HEK293T (cell line): ENCODE results near the gene UBC.
"Not testable (repeated sequence)": the region's sequence is repeated elsewhere in the genome, so short reads cannot be mapped to it uniquely, and the experiment has no call there.

ENCODE experiments used
- BHLHE40 ChIP-seq: fragments of 450-650 bp; IDR thresholded peaks from 2 replicates; pipeline ENCODE4 v1.6.1; 2016; ENCODE audit warnings: mild to moderate bottlenecking, moderate library complexity, borderline replicate concordance
- CTBP1 ChIP-seq: fragments of 450-650 bp; IDR thresholded peaks from 2 replicates; pipeline ENCODE4 v1.6.1; 2016; ENCODE audit warnings: borderline replicate concordance
- ELF4 ChIP-seq: fragments of 450-650 bp; IDR thresholded peaks from 2 replicates; pipeline ENCODE4 v1.6.1; 2017; ENCODE audit warnings: antibody characterized with exemption
- FOXK2 ChIP-seq: fragments of 450-650 bp; IDR thresholded peaks from 2 replicates; pipeline ENCODE4 v1.6.1; 2016; ENCODE audit warnings: mild to moderate bottlenecking
- FOXM1 ChIP-seq: fragments of 450-650 bp; IDR thresholded peaks from 2 replicates; pipeline ENCODE4 v1.6.1; 2017; ENCODE audit warnings: mild to moderate bottlenecking, borderline replicate concordance
- HDGF ChIP-seq: fragments of 450-650 bp; IDR thresholded peaks from 2 replicates; pipeline ENCODE4 v1.6.1; 2017; ENCODE audit warnings: antibody characterized with exemption, borderline replicate concordance
- SUZ12 ChIP-seq: fragments of 450-650 bp; IDR thresholded peaks from 2 replicates; pipeline ENCODE4 v1.6.1; 2016; ENCODE audit warnings: mild to moderate bottlenecking
- ZNF384 ChIP-seq: fragments of 450-650 bp; IDR thresholded peaks from 2 replicates; pipeline ENCODE4 v1.6.1; 2016

GRCh38 chr12:124880335-124880734 lies 34.1 kb downstream of the UBC start:
- TF ChIP-seq BHLHE40, ZNF384, SUZ12, FOXM1, ELF4, CTBP1, HDGF, FOXK2: not testable (repeated sequence)
